ENCODE results near the gene ERG28. TPM values are rescaled to one million over a fixed set of nuclear protein-coding genes. Genes with fewer than 3 reads are reported as not detected.

The ERG28 gene
- total RNA-seq, 1 experiment from 2014 or later = 29.1 TPM

- Histone ChIP-seq H4K20me1 (ENCODE audit: control insufficient read depth, insufficient read depth, insufficient read length) (no peaks in the 10 kb centered on the region), H4K8ac (replicated peaks; ENCODE audit: insufficient read length, low read depth, low read length) (no peak overlapping the region), H2BK5ac (ENCODE audit: insufficient read length, low read length) (no peak overlapping the region), H3K9me3 (ENCODE audit: control insufficient read depth, low read depth, low read length) (no peaks in the 10 kb centered on the region), H3K56ac (ENCODE audit: insufficient read length, low read depth, low read length) (no peak overlapping the region), H3K27me3 (ENCODE audit: insufficient read depth, low read length) (no peaks in the 10 kb centered on the region; the same call in 1 of the 2 replicates), H4K5ac (ENCODE audit: insufficient read length, low read depth, low read length) (no peak overlapping the region), H2AFZ (ENCODE audit: low read length) (no peak overlapping the region), H3K23me2 (ENCODE audit: insufficient read length, low read depth, low read length, poor library complexity, severe bottlenecking) (no peaks in the 10 kb centered on the region), H3K9ac (ENCODE audit: extremely low read depth, insufficient read length, low read length) (no peak overlapping the region), H3K4me2 (ENCODE audit: insufficient read depth, insufficient read length, low read length) (no peak overlapping the region), H2BK12ac (ENCODE audit: insufficient read length, low read depth, low read length) (no peak overlapping the region), H3K27ac (ENCODE audit: insufficient read length, low read depth, low read length) (no peak overlapping the region), H3K23ac (ENCODE audit: insufficient read length, low read depth, low read length) (no peak overlapping the region), H3K4ac (ENCODE audit: low read depth, low read length) (no peak overlapping the region), H3K79me2 (ENCODE audit: insufficient read depth, low read length) (no peaks in the 10 kb centered on the region), H2BK15ac (ENCODE audit: low read depth, low read length) (no peak overlapping the region), H2AK5ac (ENCODE audit: insufficient read length, low read length) (no peak overlapping the region), H3T11ph (ENCODE audit: low read length) (no peak overlapping the region), H3K18ac (ENCODE audit: insufficient read length, low read depth, low read length) (no peak overlapping the region), H4K91ac (ENCODE audit: insufficient read length, low read depth, low read length) (no peak overlapping the region), H3K79me1 (ENCODE audit: insufficient read depth, low read depth, low read length, poor library complexity, severe bottlenecking) (no peaks in the 10 kb centered on the region), H3K4me1 (ENCODE audit: insufficient read depth, low read length) (no peaks in the 10 kb centered on the region), H3K14ac (ENCODE audit: insufficient read depth, low read length) (no peak overlapping the region), H2BK120ac (ENCODE audit: low read depth, low read length, poor library complexity, severe bottlenecking) (no peak overlapping the region), H2BK20ac (ENCODE audit: low read depth, low read length, poor library complexity, severe bottlenecking) (no peak overlapping the region)
- H3K27ac Mint-ChIP-seq = no peak overlapping the region
- H3K9me3 Mint-ChIP-seq = no peaks in the 10 kb centered on the region
- H3K27me3 Mint-ChIP-seq (ENCODE audit: low read depth) = no peaks in the 10 kb centered on the region
- DNase-seq = no peak
- no peak for TF ChIP-seq CTCF (conservative IDR thresholded peaks at IDR 0.05)
- no peak overlapping the region for H3K4me3 Mint-ChIP-seq
- H3K36me3 Mint-ChIP-seq (ENCODE audit: insufficient read depth in 1 of 3, low read depth in 3 of 3) = peaks cover 9 to 30% (median 27%) of the 10 kb centered on the region in 3 experiments
- WGBS (ENCODE audit: extremely low coverage, insufficient read length, low lambda C conversion rate) = no CpG with 5 or more reads among the region's 2 CpGs
- peaks cover 0 to 7% of the 10 kb centered on the region in 2 experiments; a peak in 1 of 4 replicates for H3K4me1 Mint-ChIP-seq
Observed at GRCh38 chr14:75702122-75702521, 41.4 kb upstream of the ERG28 start.
